ENCODE results near the gene CA9.

CA9 gene

GRCh38 chr9:35705836-35706430 lies 32.2 kb downstream of the CA9 start:
- Histone ChIP-seq H3K36me3 (replicated peaks; ENCODE audit: low read depth, low read length) (peaks cover 78% of the 10 kb centered on the region), H4K20me1 (ENCODE audit: insufficient read depth, low read length) (no peaks in the 10 kb centered on the region), H3K4me3 (ENCODE audit: low read length) (no peak overlapping the region), H3K27me3 (ENCODE audit: low read depth, low read length) (no peaks in the 10 kb centered on the region), H3K9me3 (ENCODE audit: insufficient read depth, low read length) (no peaks in the 10 kb centered on the region), H2AFZ (ENCODE audit: low read depth, low read length) (no peak overlapping the region), H3K27ac (ENCODE audit: low read length) (no peak overlapping the region), H3K4me2 (ENCODE audit: low read length) (no peak overlapping the region), H3K4me1 (ENCODE audit: low read length) (no peaks in the 10 kb centered on the region), H3K79me2 (ENCODE audit: low read length) (no peaks in the 10 kb centered on the region), H3K9ac (ENCODE audit: low read length) (no peak overlapping the region)
- TF ChIP-seq CTCF (IDR thresholded peaks at IDR 0.05; ENCODE audit: low read depth, low read length) (no peak), EZH2phosphoT487 (IDR thresholded peaks at IDR 0.05; ENCODE audit: low read depth) (no peak)

- H2AFZ ChIP-seq (ENCODE audit: low read depth, low read length) = no peak overlapping the region
- H3K27me3 ChIP-seq (ENCODE audit: low read depth, low read length) = no peaks in the 10 kb centered on the region
- no peak overlapping the region for H3K27ac ChIP-seq (ENCODE audit: low read length)
- H4K20me1 ChIP-seq (ENCODE audit: insufficient read depth, low read length) = no peaks in the 10 kb centered on the region
- TF ChIP-seq CTCF (IDR thresholded peaks at IDR 0.05; ENCODE audit: low read depth, low read length) = no peak
- no peak for TF ChIP-seq EZH2phosphoT487 (IDR thresholded peaks at IDR 0.05; ENCODE audit: low read depth)
- H3K4me3 ChIP-seq (ENCODE audit: low read length) = no peak overlapping the region
- no peaks in the 10 kb centered on the region for H3K4me1 ChIP-seq (ENCODE audit: low read length)
- no peaks in the 10 kb centered on the region for H3K79me2 ChIP-seq (ENCODE audit: low read length)
- H3K9ac ChIP-seq (ENCODE audit: low read length) = no peak overlapping the region
- H3K36me3 ChIP-seq (replicated peaks; ENCODE audit: low read depth, low read length) = peaks cover 78% of the 10 kb centered on the region
- no peaks in the 10 kb centered on the region for H3K9me3 ChIP-seq (ENCODE audit: insufficient read depth, low read length)
- no peak overlapping the region for H3K4me2 ChIP-seq (ENCODE audit: low read length)
Measured at GRCh38 chr9:35706951-35707350, 33.2 kb downstream of the CA9 start.

- Histone ChIP-seq H3K27ac (ENCODE audit: low read length) (no peak overlapping the region), H3K9ac (ENCODE audit: low read length) (no peak overlapping the region), H3K4me2 (ENCODE audit: low read length) (no peak overlapping the region), H4K20me1 (ENCODE audit: insufficient read depth, low read length) (no peaks in the 10 kb centered on the region), H3K36me3 (replicated peaks; ENCODE audit: low read depth, low read length) (peaks cover 76% of the 10 kb centered on the region), H3K9me3 (ENCODE audit: insufficient read depth, low read length) (no peaks in the 10 kb centered on the region), H3K4me1 (ENCODE audit: low read length) (no peaks in the 10 kb centered on the region), H3K79me2 (ENCODE audit: low read length) (no peaks in the 10 kb centered on the region), H3K4me3 (ENCODE audit: low read length) (no peak overlapping the region), H2AFZ (ENCODE audit: low read depth, low read length) (no peak overlapping the region), H3K27me3 (ENCODE audit: low read depth, low read length) (no peaks in the 10 kb centered on the region)
- TF ChIP-seq EZH2phosphoT487 (IDR thresholded peaks at IDR 0.05; ENCODE audit: low read depth) (no peak), CTCF (IDR thresholded peaks at IDR 0.05; ENCODE audit: low read depth, low read length) (no peak)
Measured at GRCh38 chr9:35708146-35708545, 34.4 kb downstream of the CA9 start.

GRCh38 chr9:35710818-35711500 lies 37.2 kb downstream of the CA9 start:
- Histone ChIP-seq H3K9ac (ENCODE audit: low read length) (no peak overlapping the region), H2AFZ (ENCODE audit: low read depth, low read length) (no peak overlapping the region), H3K36me3 (replicated peaks; ENCODE audit: low read depth, low read length) (peaks cover 69% of the 10 kb centered on the region)

More at GRCh38 chr9:35710818-35711500, 37.2 kb downstream of the CA9 start:
- no peaks in the 10 kb centered on the region for H3K27me3 ChIP-seq (ENCODE audit: low read depth, low read length)
- H3K4me3 ChIP-seq (ENCODE audit: low read length) = no peak overlapping the region
- TF ChIP-seq CTCF (IDR thresholded peaks at IDR 0.05; ENCODE audit: low read depth, low read length) (no peak), EZH2phosphoT487 (IDR thresholded peaks at IDR 0.05; ENCODE audit: low read depth) (no peak)
- H3K9me3 ChIP-seq (ENCODE audit: insufficient read depth, low read length) = no peaks in the 10 kb centered on the region
- H3K4me1 ChIP-seq (ENCODE audit: low read length) = no peaks in the 10 kb centered on the region
- no peak overlapping the region for H3K4me2 ChIP-seq (ENCODE audit: low read length)
- no peak overlapping the region for H3K27ac ChIP-seq (ENCODE audit: low read length)
- H3K79me2 ChIP-seq (ENCODE audit: low read length) = no peaks in the 10 kb centered on the region
- no peaks in the 10 kb centered on the region for H4K20me1 ChIP-seq (ENCODE audit: insufficient read depth, low read length)

Data from OCI-LY3 (cell line).